Stimulated activated naive CD8-positive, alpha-beta T cell treated with anti-CD3 and anti-CD28 coated beads, Interleukin-15, Interleukin-2, amounts not matched to agents 100 U/mL and 50 U/mL, for 24 hours (primary cell): ENCODE measurements around the gene TMPO.
"Not testable (repeated sequence)": the region's sequence is repeated elsewhere in the genome, so short reads cannot be mapped to it uniquely, and the experiment has no call there.

Experiments
- ATAC-seq: fragments of 150-1000 bp; cut with Tn5 transposase; one replicate; pipeline ENCODE4 v1.10.0; 2021
- DNase-seq: peaks from one replicate; pipeline ENCODE4 v3.0.0; 2021

The TMPO gene

DNA sequence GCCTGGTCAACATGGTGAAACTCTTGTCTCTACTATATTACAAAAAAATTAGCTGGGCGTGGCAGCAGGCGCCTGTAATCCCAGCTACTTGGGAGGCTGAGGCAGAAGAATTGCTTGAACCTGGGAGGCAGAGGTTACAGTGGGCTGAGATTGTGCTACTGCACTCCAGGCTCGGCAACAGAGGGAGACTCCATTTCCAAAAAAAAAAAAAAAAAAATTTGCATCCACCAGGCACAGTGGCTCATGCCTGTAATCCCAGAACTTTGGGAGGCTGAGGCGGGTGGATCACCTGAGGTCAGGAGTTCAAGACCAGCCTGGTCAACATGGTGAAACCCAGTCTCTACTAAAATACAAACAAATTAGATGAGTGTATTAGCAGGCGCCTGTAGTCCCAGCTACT lies 3.6 kb upstream of the TMPO start:
- DNase-seq, ATAC-seq: not testable (repeated sequence)

DNA sequence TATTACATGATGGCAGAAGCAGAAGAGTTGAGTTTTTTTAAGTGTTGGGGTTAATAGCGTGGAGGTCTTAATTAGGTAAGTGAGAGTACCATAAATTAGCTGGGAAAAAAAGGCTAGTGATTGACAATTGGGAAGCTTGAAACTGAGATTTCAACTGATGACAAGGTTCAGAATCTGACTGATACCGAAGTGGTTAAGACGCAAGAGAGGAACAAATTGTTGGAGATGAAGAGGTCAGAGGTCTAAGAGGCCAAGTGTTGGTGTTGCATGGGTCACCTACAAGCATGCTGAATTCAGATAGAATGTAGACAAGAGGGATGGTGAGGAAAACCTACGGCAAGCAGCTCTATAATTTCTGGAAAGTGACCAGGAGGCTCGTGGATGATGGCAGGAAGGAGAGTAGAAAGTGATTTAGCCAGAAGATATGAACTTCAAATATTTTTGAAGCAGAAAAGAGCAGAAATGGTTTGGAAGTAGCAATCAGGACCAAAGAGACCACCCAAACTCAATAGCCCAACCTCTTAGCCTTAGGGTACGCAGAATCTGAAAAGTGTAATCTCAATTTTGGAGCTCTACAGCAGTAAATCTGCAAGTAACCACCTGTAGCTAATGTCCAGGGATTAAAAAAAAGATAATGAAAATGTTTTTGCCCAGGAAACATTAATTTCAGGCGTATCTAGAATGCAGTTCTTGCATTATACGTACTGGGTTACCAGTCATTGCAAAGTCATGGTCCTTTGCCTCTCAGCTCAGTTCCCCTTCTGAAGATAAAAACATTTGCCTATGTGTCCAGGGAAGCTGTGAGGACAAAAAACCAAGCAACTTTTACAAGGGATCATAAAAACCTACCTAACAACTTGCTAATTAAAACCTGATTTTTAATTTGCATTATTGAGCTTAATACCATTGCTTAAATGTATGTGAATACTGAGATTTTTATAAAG lies 1.7 kb upstream of the TMPO start:
- DNase-seq (no peak), ATAC-seq (no peak)

DNA sequence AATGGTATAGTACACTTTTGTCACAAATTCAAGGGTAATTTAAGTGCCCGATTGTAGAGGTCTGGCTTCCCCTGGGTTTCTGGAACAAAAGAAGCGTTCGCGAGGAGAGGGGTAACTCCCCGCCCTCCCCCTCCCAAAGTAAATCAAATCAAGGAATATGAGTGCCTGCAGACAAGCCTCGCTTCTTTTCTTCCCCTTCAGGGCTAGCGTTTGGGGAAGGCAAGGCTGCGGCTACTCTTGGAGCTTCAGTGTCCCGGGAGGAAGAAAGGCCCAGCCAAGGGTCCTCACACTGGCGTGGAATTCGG lies 456 bp upstream of the TMPO start:
- DNase-seq (no peak), ATAC-seq (no peak)

DNA sequence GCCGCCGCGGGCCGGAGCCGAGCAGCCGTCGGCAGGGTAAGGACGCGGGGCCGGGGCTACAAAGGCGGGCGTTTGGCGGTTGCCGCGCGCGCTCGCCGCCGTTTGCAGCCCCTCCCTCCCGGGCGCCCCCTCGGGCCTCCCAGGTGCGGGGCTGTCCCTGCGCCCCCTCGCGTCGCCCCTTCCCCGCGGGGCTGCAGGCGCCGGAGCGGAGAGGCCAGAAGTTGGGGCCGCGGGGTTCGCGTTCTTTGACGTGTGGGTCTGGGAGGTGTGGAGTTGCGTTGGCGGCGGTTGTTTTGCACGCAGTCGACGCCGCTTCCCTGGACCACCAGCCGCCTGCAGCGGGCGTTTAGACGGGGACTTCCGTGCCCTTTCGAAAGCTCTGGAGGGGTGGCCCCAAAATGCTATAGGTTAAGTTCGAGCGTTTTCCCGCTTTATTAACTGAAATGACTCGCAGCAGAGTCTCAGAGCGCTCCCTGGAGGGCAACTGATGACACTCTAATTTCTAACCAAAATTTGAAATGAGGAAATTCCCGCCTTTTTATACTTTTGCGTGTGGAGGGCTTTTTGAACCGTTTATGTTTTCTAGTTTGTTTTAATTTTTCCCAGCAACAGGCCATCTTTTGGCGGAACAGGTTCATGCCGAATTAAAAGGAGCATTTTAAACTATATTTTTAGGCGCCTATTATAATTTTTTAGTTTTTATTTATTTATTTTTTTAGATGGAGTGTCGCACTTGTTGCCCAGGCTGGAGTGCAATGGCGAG lies 902 bp downstream of the TMPO start:
- peak; percentile 77 for ATAC-seq
- peak; percentile 87 for DNase-seq

DNA sequence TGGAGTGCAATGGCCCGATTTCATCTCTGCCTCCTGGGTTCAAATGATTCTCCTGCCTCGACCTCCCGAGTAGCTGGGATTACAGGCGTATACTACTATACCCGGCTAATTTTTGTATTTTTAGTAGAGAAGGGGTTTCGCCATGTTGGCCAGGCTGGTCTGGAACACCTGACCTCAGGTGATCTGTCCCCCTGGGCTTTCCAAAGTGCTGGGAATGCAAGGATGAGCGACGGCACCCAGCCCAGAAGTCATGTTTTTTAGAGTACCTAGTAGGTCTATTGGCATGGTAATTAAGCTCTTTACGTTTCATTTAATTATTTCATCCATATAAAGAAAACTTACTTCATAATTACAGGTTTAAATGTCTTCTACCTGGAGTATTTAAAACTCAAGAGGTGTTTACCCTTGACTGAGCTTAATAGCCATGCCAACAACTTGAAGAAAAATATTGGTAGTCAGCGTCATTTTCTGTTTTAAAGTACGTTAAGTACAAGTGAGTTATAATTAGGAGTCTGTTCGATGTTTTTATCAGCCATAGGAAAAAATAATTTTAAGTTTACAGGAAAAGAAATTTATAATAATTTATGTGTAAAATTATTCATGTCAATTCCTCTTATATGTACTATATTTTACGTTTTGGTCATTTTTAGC lies 4.0 kb downstream of the TMPO start:
- DNase-seq: no peak

DNA sequence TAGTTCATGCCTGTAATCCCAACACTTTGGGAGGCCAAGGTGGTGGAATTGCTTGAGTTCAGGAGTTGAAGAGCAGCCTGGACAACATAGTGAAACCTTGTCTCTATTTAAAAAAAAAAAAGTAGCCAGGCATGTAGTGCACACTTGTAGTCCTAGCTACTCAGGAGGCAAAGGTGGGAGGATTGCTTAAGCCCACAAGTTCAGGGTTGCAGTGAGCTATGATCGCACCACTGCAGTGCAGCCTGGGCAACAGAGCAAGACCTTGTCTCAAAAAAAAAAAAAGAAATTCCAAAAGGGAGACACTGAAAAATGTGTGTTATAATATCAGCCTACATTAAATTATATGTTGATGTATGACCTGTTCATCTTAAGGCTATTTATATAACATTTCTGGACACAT lies 14.7 kb downstream of the TMPO start:
- DNase-seq (no peak), ATAC-seq (no peak)

More for the DNA sequence above, 4.0 kb downstream of the TMPO start:
- no peak for ATAC-seq

DNA sequence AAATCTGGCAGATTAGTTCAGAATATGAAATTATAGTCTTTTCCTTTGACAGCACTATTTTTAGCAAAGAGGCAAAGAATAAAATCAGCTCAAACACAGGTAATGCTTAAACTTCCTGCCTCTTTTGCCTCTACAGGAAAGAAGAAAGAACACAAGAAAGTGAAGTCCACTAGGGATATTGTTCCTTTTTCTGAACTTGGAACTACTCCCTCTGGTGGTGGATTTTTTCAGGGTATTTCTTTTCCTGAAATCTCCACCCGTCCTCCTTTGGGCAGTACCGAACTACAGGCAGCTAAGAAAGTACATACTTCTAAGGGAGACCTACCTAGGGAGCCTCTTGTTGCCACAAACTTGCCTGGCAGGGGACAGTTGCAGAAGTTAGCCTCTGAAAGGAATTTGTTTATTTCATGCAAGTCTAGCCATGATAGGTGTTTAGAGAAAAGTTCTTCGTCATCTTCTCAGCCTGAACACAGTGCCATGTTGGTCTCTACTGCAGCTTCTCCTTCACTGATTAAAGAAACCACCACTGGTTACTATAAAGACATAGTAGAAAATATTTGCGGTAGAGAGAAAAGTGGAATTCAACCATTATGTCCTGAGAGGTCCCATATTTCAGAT lies 17.4 kb downstream of the TMPO start:
- ATAC-seq (peak; percentile 36), DNase-seq (no peak)

DNA sequence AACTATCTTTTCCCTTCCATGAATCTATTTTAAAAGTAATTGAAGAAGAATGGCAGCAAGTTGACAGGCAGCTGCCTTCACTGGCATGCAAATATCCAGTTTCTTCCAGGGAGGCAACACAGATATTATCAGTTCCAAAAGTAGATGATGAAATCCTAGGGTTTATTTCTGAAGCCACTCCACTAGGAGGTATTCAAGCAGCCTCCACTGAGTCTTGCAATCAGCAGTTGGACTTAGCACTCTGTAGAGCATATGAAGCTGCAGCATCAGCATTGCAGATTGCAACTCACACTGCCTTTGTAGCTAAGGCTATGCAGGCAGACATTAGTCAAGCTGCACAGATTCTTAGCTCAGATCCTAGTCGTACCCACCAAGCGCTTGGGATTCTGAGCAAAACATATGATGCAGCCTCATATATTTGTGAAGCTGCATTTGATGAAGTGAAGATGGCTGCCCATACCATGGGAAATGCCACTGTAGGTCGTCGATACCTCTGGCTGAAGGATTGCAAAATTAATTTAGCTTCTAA lies 18.4 kb downstream of the TMPO start:
- ATAC-seq: no peak
- no peak for DNase-seq

DNA sequence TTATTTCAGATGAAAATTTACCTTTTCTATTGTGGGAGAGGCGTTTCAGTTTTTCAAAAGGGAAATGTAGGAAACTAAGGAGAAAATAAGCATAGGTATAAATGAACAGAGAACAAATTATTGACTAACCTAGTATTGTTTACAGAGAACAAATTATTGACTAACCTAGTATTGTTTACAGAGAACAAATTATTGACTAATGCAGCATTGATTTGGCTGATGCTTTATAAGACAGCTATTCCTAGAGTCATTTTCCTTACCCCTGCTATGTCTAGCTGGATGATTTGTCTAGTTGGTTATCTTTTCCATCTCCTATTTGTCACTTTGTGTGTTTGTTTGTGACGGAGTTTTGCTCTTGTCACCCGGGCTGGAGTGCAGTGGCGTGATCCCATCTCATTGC lies 22.6 kb downstream of the TMPO start:
- no peak for ATAC-seq
- DNase-seq: no peak

DNA sequence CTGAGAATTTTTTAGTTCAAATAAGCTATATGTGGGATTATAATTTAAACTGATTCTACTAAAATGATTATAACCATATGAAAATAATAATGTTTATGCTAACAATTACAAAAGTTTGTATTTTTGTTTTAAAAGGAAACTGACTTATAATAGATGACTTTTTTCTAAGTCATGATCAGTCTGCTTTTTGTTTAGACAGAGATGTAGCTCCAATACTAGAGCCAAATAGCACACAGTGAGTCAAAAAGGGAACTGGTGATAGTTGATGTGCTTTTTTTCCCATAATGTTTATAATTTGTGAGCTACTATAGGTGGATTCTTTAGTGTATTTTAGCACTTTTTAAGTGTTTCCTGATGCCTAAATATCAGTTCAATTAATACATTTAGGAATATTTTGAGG lies 28.3 kb downstream of the TMPO start:
- no peak for DNase-seq
- ATAC-seq: no peak

DNA sequence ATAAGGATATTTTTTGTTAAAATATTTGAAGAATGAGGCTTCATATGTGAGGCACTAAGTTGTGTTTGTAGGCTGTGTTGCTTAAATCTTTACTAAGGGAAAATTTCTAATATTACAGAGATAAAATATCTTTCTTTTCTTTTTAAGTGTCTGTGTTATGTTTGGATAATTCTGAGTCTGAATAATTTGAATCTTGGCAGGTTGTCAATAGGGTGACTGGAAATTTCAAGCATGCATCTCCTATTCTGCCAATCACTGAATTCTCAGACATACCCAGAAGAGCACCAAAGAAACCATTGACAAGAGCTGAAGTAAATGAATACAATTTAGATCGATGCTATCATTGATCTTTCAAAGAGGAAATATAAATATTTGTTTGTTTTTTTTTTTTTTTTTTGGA lies 29.4 kb downstream of the TMPO start:
- no peak for DNase-seq
- no peak for ATAC-seq

DNA sequence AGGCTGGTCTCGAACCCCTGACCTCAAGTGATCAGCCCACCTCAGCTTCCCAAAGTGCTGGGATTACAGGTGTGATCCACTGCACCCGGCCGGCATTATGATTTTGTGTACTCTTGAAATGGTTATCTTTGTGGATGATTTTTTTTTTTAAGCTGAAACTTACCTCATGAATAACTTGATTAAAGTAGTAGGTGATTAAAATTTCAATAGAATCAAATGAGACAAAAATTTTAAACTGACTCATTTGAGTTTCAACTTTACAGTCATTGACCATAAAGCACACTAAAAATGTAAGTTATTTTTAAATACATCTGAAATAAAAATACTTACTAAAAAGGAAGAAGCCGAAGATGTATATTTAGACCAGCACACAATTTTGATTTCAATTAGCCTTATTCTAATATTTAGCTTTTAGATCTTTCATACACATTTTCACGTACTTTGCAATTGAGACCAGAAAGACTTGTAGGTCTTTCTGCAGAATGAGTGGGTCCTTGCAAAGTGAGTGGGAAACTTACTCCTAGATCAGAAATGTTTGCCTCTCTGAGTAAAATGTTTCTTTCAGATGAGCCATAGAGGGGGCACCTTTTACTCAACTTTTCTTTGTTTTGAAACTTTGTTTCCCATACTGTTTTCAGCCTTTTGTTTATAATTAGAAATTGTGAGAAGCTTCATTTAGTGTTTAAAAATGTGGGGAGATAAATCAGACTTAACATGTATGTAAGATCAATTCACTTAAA lies 34.2 kb downstream of the TMPO start:
- no peak for ATAC-seq
- DNase-seq: no peak

DNA sequence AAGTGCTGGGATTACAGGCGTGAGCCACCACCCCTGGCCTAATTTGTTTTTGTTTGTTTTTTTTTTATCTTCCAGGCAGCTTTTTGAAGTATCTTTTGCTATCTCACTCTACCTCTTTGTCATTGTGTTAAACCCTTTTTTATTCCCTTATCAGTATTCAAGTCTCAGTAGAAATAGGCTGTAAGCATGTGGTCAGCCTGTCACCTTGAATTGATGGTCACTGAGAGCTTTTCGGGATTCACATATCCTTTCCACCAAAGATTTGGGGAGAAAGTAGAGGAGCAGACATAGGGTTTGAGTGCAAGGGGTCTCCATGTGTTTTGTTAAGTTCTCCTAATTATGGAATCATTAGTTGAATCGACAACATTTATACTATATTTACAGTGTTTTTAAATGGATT lies 36.4 kb downstream of the TMPO start:
- no peak for ATAC-seq
- DNase-seq: no peak

DNA sequence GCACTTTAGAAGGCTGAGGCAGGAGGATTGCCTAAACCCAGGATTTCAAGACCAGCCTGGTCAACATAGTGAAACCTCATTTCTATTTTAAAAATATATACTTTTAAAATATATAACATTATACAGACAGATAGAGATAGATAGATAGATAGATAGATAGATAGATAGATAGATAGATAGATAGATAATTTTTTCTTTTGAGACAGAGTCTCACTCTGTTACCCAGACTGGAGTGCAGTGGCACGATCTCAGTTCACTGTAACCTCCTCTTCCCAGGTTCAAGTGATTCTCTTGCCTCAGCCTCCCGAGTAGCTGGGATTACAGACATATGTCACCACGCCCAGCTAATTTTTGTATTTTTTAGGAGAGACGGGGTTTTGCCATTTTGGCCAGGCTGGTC lies 42.7 kb downstream of the TMPO start:
- DNase-seq, ATAC-seq: not testable (repeated sequence)

DNA sequence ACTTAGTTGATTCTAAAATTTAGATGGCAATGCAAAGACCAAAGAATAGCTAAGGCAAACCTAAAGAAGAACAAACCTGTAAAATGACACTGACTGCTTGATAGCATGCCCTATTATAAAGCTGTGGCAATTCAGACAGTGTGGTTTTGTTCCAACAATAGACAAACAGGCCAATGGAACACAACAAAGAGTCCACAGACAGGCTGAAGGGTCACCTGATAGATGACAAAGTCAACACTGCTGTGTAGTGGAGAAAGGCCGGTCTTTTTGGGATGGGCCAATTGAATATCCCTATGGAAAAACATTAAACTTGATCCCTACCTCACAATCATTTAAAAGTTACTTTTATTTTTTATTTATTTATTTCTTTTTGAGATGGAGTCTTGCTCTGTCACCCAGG lies 44.3 kb downstream of the TMPO start:
- ATAC-seq: no peak
- no peak for DNase-seq

DNA sequence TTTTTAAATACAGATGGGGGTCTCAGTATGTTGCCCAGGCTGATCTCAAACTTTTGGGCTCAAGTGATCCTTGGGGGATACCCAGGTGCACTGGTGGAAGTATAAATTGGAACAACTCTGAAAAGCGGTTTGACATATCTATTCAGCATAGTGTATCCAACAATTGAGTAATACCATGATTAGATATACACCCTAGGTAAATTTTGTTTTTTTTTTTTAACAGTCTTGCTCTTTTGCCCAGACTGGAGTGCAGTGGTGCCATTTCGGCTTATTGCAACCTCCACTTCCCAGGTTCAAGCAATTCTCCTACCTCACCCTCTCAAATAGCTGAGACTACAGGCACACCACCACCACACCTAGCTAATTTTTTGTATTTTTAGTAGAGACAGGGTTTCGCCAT lies 46.5 kb downstream of the TMPO start:
- no peak for ATAC-seq
- DNase-seq: no peak

DNA sequence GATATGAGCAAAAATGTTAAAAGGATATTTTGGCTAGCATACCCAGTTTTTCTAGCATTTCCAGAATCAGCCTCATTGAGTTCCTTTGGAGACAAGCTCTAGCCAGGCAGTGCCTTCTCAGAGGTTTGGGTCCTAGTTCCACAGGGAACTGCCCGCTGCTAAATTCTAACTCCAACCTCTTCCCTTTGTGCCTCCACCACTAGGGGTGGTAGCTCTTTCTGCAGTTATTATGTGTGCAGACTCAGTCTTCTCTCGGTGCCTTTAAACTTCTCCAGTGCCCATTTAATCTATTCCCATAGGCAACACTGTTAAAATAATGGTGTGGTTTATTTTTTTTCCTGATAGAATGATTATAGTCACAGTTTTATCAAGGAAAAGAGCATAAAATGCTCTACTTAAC lies 56.6 kb downstream of the TMPO start:
- DNase-seq (no peak), ATAC-seq (no peak)

DNA sequence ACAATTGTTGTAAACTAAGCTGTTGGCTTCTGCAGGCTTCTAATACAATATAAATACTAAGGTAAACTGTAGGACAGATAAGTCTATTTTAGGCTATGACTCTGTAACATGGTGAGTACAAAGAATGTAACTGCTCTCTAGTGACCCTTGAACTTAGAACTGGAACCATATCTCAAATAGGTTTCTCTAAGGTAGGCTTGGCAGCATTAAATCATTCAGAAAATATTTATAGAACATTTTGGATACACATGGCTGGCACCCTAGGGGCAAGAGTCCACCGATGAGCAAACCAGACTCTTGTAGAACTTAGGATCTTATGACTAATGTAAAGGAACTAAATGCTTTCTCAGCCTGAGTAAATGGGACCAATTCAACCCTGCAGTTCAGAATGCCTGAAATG lies 58.7 kb downstream of the TMPO start:
- DNase-seq: no peak
- ATAC-seq: no peak

DNA sequence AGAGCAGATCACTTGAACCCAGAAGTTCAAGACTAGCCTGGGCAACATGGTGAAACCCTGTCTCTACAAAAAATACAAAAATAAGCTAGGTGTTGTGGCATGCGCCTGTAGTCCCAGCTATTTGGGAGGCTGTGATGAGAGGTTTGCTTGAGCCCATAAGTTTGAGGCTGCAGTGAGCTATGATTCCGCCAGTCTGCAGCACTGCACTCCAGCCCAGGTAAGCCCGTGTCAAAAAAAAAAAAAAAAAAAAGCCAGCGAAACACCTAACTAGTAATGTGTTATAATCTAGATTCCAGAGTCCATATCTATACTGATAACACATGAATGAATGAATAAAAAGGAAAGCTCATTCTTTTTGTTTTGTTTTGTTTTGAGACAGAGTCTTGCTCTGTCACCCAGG lies 59.6 kb downstream of the TMPO start:
- ATAC-seq (no peak), DNase-seq (no peak)

DNA sequence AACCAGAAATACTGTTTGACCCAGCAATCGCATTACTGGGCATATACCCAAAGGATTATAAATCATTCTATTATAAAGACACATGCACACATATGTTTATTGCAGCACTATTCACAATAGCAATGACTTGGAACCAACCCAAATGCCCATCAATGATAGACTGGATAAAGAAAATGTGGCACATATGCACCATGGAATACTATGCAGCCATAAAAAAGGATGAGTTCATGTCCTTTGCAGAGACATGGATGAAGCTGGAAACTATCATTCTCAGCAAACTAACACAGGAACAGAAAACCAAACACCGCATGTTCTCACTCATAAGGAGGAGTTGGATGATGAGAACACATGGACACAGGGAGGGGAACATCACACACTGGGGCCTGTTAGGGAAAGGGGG lies 61.4 kb downstream of the TMPO start:
- DNase-seq, ATAC-seq: not testable (repeated sequence)

DNA sequence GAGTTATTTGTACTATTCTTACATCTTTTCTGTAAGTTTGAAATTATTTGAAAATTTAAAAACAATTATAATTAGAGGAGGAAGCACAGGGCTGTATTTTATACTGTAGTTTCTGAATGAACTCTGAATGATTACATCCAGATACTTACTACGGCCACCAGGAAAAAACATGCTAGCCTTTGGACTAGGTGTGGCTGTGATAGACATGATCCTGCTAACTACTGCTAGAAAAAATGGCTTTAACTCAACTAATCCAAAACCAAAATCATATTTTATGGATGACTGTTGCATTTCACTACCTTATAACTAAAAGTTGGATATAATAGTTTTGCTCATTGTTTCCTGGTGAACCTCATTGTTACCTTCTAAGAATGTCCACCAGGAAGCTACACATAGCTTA lies 63.0 kb downstream of the TMPO start:
- no peak for DNase-seq
- ATAC-seq: no peak

DNA sequence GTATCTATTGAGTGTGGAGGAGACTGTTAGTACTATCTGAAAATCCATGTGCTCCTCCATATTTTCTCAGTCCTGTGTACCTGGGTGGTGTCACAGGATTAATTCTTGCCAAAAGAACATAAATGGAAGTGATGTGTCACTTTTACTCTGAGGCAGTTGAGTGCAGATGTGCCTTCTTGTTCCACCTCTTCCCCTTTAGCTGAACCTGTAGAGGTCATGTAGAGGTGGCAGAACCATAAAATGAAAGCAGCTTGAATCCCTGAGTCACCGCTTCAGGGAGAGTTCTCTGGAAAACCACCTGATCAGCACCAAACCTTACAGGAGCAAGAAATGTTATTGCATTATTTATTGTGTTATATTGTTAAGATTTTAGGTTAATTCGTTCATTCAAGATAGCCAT lies 63.4 kb downstream of the TMPO start:
- DNase-seq (no peak), ATAC-seq (no peak)
